Measurements from ENCODE around the gene DBR1.

The DBR1 gene

DNA sequence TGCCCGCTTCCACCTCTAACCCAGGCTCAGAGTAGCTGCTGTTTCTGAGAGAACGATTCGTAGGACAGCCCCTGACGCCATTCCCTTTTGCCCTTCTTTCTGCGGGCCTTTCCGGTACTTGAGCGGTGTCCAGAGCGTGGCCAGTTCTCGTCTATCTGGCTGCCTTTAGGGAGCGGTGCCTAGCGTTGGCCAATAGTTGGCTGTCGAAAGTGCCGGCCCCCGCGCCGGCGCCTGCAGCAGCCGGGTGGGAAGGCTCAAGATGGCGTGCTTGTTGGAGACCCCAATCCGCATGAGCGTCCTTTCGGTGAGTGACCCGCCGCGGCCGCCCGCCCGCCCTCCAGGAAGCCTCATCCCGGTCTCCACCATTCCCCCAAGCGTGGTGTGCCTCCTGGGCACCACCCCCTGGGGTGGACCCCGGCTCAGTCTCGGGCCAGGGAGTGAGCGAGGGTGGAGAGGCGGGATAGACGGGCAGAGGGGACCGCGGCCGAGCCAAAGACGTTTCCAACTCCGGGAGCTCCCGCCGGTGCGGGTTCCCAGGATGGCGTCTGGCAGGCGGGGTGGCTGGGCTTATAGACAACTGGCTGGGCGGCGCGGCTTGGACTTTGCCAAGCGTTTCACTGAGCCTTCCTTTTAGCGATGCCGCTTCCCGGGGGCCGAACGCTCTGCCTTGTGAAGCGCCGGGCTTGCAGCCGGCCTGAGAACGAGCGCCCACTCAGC, 12.7 kb upstream of the DBR1 start, which contains the start of gene ARMC8:
Gene ARMC8, plus strand, starts transcription at position 6 of the 717 bp plus-strand sequence. Its CDS starts 254 bp downstream, at position 260.
- Histone ChIP-seq H3K27me3 (ENCODE audit: control insufficient read depth, insufficient read depth, low read length) (no peaks in the 10 kb centered on the region), H3K4me1 (peaks cover 9% of the 10 kb centered on the region), H3K9me3 (ENCODE audit: control insufficient read depth, low read length) (no peaks in the 10 kb centered on the region), H3K27ac (peak within 1 kb of the TSS; percentile 92), H3K79me2 (peaks cover 30% of the 10 kb centered on the region), H3K36me3 (ENCODE audit: control insufficient read depth, insufficient read depth, low read length) (no peaks in the 10 kb centered on the region), H3K9ac (peak within 1 kb of the TSS; percentile 51), H3K4me2 (ENCODE audit: low read length) (peak within 1 kb of the TSS; percentile 77), H2AFZ (peak within 1 kb of the TSS; percentile 84), H3K4me3 (ENCODE audit: low read depth, low read length) (peak within 1 kb of the TSS; percentile 65)
- TF ChIP-seq, protein P1, sequence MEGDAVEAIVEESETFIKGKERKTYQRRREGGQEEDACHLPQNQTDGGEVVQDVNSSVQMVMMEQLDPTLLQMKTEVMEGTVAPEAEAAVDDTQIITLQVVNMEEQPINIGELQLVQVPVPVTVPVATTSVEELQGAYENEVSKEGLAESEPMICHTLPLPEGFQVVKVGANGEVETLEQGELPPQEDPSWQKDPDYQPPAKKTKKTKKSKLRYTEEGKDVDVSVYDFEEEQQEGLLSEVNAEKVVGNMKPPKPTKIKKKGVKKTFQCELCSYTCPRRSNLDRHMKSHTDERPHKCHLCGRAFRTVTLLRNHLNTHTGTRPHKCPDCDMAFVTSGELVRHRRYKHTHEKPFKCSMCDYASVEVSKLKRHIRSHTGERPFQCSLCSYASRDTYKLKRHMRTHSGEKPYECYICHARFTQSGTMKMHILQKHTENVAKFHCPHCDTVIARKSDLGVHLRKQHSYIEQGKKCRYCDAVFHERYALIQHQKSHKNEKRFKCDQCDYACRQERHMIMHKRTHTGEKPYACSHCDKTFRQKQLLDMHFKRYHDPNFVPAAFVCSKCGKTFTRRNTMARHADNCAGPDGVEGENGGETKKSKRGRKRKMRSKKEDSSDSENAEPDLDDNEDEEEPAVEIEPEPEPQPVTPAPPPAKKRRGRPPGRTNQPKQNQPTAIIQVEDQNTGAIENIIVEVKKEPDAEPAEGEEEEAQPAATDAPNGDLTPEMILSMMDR (IDR thresholded peaks at IDR 0.05), result no peak

- Histone ChIP-seq H3K9ac (peak overlapping the region; percentile 51), H3K27me3 (ENCODE audit: control insufficient read depth, insufficient read depth, low read length) (no peaks in the 10 kb centered on the region), H3K4me1 (peaks cover 9% of the 10 kb centered on the region), H3K9me3 (ENCODE audit: control insufficient read depth, low read length) (no peaks in the 10 kb centered on the region), H3K79me2 (peaks cover 27% of the 10 kb centered on the region), H3K27ac (peak overlapping the region; percentile 92), H3K4me3 (ENCODE audit: low read depth, low read length) (peak overlapping the region; percentile 65), H3K4me2 (ENCODE audit: low read length) (peak overlapping the region; percentile 77), H2AFZ (peak overlapping the region; percentile 84), H3K36me3 (ENCODE audit: control insufficient read depth, insufficient read depth, low read length) (no peaks in the 10 kb centered on the region)
- TF ChIP-seq, protein P1 (IDR thresholded peaks at IDR 0.05), result no peak
Measured at GRCh38 chr3:138186803-138187295, 12.1 kb upstream of the DBR1 start.

DNA sequence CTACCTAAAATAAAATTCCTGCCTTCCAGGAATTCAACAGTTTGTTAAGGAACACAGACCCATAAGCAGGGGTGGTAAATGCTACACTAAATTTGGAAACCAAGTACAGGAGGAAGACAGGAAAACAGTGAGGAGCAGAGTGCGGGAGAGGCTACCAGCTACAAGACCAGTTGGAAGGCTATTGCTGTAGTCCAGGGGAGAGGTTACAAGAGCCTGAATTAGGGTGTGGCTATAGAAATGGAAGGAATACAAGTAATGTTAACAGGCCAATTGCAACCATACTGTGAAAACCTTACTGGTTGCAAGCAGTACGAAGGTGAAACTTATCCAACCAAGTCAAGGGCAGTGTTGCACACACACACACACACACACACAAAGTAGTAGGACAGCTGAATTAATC, 11.5 kb upstream of the DBR1 start:
- no peaks in the 10 kb centered on the region for H3K36me3 ChIP-seq (ENCODE audit: control insufficient read depth, insufficient read depth, low read length)
- peak overlapping the region; percentile 84 for H2AFZ ChIP-seq
- H3K4me3 ChIP-seq (ENCODE audit: low read depth, low read length), result peak overlapping the region; percentile 65
- peaks cover 22% of the 10 kb centered on the region for H3K79me2 ChIP-seq
- H3K9me3 ChIP-seq (ENCODE audit: control insufficient read depth, low read length), result no peaks in the 10 kb centered on the region
- H3K9ac ChIP-seq, result no peak overlapping the region
- peak overlapping the region; percentile 77 for H3K4me2 ChIP-seq (ENCODE audit: low read length)
- H3K27ac ChIP-seq, result no peak overlapping the region
- peaks cover 9% of the 10 kb centered on the region for H3K4me1 ChIP-seq
- no peaks in the 10 kb centered on the region for H3K27me3 ChIP-seq (ENCODE audit: control insufficient read depth, insufficient read depth, low read length)
- TF ChIP-seq, protein P1 (IDR thresholded peaks at IDR 0.05), result no peak

DNA sequence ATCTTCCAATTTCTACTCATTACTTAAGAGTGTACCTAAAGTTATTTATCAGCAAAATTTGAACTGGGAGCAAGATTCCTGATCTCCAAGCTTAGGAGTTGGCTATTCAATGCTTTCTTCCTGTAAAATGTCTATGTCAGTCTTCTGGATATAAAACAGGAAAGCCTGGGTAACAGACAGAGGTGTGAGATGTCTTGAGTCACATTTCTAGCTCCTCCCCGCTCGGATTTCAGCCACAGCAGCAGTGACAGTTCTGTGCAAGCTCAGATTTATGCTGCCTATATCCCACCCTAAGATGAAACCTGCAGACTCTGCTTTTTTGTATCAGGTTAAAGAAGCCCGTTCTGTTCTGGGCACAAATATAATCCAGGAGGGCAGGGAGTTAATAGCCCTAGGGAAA, 10.3 kb upstream of the DBR1 start:
- H3K4me3 ChIP-seq (ENCODE audit: low read depth, low read length), result no peak overlapping the region
- H3K79me2 ChIP-seq, result peaks cover 18% of the 10 kb centered on the region
- H3K9me3 ChIP-seq (ENCODE audit: control insufficient read depth, low read length), result no peaks in the 10 kb centered on the region
- H3K36me3 ChIP-seq (ENCODE audit: control insufficient read depth, insufficient read depth, low read length), result no peaks in the 10 kb centered on the region
- H3K4me2 ChIP-seq (ENCODE audit: low read length), result no peak overlapping the region
- no peaks in the 10 kb centered on the region for H3K27me3 ChIP-seq (ENCODE audit: control insufficient read depth, insufficient read depth, low read length)
- no peak overlapping the region for H3K9ac ChIP-seq
- H2AFZ ChIP-seq, result peak overlapping the region; percentile 30
- H3K27ac ChIP-seq, result no peak overlapping the region
- H3K4me1 ChIP-seq, result peaks cover 9% of the 10 kb centered on the region
- TF ChIP-seq, protein P1 (IDR thresholded peaks at IDR 0.05), result no peak

Data from parathyroid adenoma (tissue), 2 donors.